GM18519 (cell line): ENCODE measurements around the gene MRPL52.

Source experiments
- ATAC-seq: cut with Tn5 transposase; IDR thresholded peaks from one replicate; pipeline ENCODE4 v1.9.1; 2021; ENCODE audit warnings: mild to moderate bottlenecking, moderate library complexity; ENCODE audit not compliant: unreplicated experiment, low FRiP score

Gene MRPL52

GRCh38 chr14:22878271-22879246 lies 48.9 kb downstream of the MRPL52 start:
- ATAC-seq = no peak

GRCh38 chr14:22882064-22882463 lies 52.4 kb downstream of the MRPL52 start:
- no peak for ATAC-seq

GRCh38 chr14:22882529-22883172 lies 53.0 kb downstream of the MRPL52 start:
- no peak for ATAC-seq

GRCh38 chr14:22883173-22883976 lies 53.7 kb downstream of the MRPL52 start, which contains the start of gene REM2:
Gene REM2 (plus strand): TSS chr14:22883222. CDS start chr14:22883288, 66 bp downstream.
- no peak for ATAC-seq

GRCh38 chr14:22884076-22884737 lies 54.5 kb downstream of the MRPL52 start:
- no peak for ATAC-seq
